Dermis blood vessel endothelial cell (primary cell): ENCODE measurements around the gene XRRA1. TPM values are rescaled to one million over a fixed set of nuclear protein-coding genes. Genes with fewer than 3 reads are reported as not detected.
"Not testable (repeated sequence)": the region's sequence is repeated elsewhere in the genome, so short reads cannot be mapped to it uniquely, and the experiment has no call there.

Source experiments
- DNase-seq: peaks from one replicate; pipeline ENCODE4 v3.0.0; 2010
- total RNA-seq: library from RNA; depleted of rRNA; stranded (reverse); fragments of >200 nt; gene quantifications from 2 replicates; pipeline ENCODE4 v1.2.3, GENCODE V29; 2014

The XRRA1 gene
- 8.2 and 16.8 TPM in 2 replicates for total RNA-seq

- peak; percentile 99 for DNase-seq
Observed at GRCh38 chr11:74948898-74949752, at the start of gene XRRA1, which contains the start of gene SPCS2. Gene XRRA1, minus strand, starts transcription at chr11:74949091. Its CDS starts 8,213 bp downstream, at chr11:74940878. Gene SPCS2, plus strand, starts transcription at chr11:74949266. Its CDS starts 20 bp downstream, at chr11:74949286.

DNA sequence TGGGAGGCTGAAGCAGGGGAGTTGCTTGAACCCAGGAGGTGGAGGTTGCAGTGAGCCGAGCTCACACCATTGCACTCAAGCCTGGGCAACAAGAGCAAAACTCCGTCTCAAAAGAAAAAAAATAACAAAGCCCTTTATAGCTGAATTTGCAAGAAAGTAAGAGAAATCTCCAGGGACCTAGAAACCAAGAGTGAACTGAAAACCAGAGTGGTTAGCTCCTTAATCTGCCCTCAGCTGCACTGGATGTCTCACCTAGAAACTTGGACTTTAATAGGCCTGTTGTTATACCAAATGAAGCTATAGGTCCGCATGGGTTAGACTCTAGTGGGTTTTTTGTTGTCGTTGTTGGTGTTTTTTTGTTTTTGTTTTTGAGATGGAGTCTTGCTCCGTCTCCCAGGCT lies 44.0 kb upstream of the XRRA1 start:
- DNase-seq = no peak

- DNase-seq = no peak
Observed at GRCh38 chr11:74990941-74991340, 42.0 kb upstream of the XRRA1 start.

DNA sequence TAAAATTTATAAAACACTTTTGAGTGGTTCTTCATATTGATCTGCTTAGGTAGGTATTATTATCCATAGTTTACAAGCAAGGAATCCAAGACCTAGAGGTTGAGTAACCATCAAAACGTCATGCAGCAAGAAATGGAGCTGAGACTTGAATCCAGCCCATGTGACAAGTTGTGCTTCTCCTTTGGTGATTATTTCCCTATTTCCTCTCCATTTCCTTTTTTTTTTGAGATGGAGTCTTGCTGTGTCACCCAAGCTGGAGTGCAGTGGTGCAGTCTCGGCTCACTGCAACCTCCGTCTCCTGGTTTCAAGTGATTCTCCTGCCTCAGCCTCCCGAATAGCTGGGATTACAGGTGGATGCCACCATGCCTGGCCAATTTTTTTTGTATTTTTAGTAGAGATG lies 41.3 kb upstream of the XRRA1 start:
- DNase-seq = not testable (repeated sequence)

DNA sequence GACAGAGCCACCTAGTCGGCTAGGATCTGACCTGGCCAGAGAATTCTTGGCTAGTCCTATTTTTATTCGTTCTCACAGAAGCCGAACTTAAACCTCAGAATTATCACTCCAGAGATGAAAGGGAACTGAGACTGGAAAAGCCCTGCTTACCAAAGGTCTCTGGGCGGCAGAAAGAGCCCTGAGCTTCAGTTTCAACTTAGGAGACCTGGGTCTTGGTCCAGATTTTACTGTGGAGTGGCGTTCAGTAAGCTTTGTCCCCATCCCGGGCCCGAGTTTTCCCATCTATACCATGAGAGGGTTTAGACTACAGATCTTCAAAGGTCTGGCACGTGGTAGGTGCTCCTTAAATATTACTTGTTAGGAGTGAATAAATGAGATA lies 40.4 kb upstream of the XRRA1 start:
- DNase-seq = peak; percentile 17

DNA sequence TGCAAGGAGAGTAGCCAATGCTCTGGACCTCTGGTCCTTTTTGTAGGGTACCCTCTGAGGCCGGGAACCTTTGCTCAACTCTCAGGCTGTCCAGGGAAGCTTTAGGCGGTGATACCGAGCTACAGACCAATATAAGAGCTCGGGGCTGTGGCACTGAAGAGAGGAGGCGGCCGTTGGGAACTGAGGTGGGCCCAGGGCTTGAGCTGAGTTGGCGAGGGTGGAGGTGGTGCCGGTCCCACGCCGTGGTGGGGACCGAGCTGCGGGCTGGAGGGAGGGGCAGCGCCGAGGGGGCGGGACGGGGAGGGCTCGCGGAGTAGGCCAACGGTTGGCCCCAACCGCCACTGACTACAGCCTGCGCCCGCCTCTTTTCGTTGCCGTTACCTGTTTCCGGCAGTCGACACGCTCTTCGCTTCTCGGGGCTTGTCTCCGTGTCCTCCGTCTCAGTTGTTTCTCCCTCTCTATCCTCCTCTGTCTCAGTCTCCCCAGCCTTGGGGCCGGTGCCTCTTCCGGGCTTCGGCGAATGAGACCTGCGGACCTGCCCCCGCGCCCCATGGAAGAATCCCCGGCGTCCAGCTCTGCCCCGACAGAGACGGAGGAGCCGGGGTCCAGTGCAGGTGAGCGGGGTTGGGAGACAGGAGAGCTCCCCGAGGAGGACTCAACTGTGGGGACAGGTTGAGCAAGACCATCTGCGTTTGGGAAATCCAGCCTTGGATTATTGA lies 39.8 kb upstream of the XRRA1 start, which contains the start of gene NEU3:
TSS of gene NEU3 (plus strand) at position 393 of the 719 bp plus-strand sequence. CDS start at position 521, 128 bp downstream.
- peak; percentile 76 for DNase-seq

- DNase-seq = no peak
Observed at GRCh38 chr11:74984730-74985129, 35.8 kb upstream of the XRRA1 start.

DNA sequence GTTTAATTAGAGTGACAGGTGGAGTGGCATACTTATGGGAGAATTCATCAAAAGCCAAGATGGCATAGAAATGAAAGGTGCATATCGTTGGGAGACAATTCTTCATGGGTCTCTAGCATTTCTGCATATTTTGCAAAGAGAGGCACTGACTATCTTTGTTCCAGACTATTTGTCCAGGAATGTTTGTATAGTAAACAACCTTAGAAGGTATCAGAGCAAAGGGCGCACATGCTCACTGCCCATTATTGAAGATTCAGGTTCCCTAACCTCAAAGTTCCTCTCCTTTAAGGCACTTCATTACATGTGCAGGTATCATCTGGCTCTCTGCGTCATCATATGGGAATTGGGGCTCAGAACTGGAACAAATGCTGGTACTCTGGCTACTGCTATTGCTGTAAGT lies 35.2 kb upstream of the XRRA1 start:
- no peak for DNase-seq

GRCh38 chr11:74981888-74982287 lies 33.0 kb upstream of the XRRA1 start:
- no peak for DNase-seq

GRCh38 chr11:74980634-74981033 lies 31.7 kb upstream of the XRRA1 start:
- no peak for DNase-seq

DNA sequence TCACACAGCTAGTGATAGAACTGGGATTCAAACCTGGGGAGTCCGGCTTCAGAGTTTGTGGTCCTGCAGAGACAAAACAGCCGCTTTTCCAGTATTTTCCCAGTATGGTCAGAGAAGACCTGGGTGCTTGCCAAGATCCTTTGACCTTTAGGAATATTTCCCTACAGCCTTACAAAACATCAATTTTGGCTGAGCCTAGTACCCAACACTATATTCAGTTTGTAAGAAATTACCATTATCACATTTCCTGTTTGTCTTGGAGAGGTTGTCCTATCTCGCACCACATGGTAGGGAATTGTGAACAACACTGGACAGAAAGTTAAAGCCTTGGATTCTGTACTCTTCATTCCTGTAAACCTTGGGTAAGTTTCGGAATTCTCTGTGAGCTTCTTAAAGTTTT lies 29.1 kb upstream of the XRRA1 start:
- DNase-seq = peak; percentile 9

DNA sequence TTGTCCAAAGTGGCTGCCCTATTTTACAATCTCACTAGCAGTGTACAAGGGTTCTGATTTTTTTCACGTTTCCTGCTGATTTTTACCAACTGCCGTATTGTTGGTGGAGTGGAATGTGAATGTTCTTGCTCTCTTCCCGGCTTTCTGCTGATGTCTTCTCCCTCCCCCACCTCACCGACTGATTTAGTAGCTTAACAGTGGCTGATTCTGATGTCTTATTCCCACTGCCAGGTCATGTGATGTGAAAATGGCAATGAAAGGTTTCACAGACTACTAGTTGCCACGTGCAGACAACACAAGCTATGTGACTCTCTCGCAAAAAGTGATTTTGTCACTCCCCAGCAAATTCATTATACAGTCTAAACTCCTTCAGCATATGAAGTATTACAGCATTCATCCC lies 22.5 kb upstream of the XRRA1 start:
- DNase-seq = no peak

DNA sequence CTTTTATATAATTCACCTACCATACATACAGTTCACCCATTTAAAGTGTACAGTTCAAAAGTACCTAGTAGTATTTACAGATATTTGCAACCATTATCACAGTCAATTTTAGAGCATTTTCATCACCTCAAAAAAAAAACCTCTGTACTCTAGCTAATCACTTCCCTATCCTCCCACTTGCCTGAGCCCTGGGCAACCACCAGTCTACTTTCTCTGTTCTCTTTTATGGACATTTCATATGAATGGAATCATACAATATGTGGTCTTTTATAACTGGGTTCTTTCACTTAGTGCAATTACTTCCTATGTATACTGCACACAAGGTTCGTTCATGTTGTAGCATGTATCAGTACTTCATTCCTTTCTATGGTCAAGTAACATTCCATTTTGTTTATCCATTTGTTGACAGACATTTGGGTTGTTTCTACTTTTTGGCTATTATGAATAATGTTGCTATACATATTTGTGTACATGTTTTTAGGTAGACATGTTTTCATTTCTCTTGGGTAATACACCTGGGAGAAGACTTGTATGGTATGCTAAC lies 22.0 kb upstream of the XRRA1 start:
- DNase-seq = no peak

DNA sequence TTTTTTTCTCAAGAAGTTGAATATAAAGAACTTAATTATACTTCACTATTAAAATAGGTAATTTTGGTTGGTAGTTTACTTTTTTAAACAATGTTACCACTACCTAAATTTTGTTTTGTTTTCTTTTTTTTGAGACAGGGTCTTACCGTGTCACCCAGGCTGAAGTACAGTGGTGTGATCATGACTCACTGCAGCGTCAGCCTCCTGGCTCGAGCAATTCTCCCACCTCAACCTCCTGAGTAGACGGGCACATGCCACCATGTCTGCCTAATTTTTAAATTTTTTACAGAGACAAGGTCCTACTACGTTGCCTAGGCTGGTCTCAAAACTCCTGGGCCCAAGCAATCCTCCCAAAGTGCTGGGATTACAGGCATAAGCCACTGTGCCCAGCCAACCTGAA lies 17.8 kb upstream of the XRRA1 start:
- DNase-seq = peak; percentile 43

DNA sequence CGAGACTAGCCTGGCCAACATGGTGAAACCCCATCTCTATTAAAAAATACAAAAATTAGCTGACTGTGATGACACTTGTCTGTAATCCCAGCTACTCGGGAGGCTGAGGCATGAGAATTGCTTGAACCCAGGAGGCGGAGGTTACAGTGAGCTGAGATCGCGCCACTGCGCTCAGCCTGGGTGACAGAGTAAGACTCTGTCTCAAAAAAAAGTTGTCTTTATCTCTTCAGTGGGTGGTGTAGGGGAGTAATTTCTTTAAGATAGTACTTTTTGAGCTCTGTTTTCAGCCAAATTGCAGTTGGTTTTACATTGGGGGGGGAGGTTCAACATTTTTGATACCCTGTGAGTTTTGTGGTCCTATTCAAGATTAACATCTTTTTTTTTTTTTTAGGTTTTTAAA lies 11.2 kb upstream of the XRRA1 start:
- DNase-seq = not testable (repeated sequence)

GRCh38 chr11:74957937-74958629 lies 9.2 kb upstream of the XRRA1 start:
- DNase-seq = no peak

DNA sequence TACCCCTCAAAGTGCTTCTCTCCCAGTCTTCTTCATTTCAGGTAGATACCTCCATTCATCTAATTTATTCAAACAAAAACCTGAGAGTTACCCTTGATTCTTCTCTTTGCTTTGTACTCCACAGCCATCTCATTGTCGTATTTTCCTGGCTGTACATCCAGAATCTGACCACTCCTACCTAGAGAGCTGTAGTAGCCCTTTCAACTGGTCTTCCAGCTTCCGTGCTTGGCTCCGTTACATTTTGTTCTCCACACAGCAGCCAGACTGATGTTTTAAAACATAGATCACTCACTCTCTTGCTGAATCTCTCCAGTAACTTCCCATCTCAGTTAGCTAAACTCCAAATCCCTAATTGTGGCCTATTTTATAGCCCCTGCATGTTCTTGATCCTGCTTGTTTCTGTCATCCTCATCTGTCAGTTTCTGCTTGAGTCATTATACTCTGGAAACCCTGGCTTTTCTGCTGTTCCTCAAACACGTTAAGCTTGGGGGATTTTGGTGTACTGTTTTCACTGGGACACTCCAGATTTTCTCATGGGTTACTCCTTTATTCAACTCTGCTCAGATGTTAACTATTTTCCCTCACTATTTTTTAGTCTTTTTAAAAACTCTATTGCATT lies 7.6 kb upstream of the XRRA1 start:
- no peak for DNase-seq

DNA sequence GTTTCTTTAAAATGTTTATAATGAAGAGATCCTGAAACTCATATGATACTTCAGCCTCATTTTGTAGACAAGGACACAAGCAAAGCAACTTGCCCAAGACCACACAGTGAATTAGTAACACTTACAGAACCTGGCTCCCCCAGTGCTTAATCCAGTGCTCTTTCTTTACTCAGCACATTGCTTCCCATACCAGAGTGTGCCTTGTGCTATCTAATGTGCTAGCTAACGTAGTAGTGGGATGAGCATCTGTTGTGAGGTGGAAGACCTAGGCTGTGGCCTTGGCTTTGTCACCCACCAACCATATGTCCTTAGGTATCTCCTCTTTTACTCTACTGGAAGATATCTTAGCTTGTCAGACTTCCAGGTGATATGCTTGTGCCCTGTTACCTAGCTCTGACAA lies 5.3 kb upstream of the XRRA1 start:
- no peak for DNase-seq

- DNase-seq = no peak
Observed at GRCh38 chr11:74953451-74953850, 4.6 kb upstream of the XRRA1 start.

GRCh38 chr11:74952752-74953151 lies 3.9 kb upstream of the XRRA1 start:
- no peak for DNase-seq

GRCh38 chr11:74951226-74951625 lies 2.3 kb upstream of the XRRA1 start:
- DNase-seq = no peak

GRCh38 chr11:74950374-74950969 lies 1.6 kb upstream of the XRRA1 start:
- no peak for DNase-seq
